HPDE6-E6E7 (cell line): ENCODE measurements around the gene KCND3.

ENCODE experiments used
- DNase-seq: peaks from one replicate; pipeline ENCODE4 v3.0.0; 2011; ENCODE audit warnings: missing footprints; ENCODE audit errors: extremely low spot score

The KCND3 gene

DNA sequence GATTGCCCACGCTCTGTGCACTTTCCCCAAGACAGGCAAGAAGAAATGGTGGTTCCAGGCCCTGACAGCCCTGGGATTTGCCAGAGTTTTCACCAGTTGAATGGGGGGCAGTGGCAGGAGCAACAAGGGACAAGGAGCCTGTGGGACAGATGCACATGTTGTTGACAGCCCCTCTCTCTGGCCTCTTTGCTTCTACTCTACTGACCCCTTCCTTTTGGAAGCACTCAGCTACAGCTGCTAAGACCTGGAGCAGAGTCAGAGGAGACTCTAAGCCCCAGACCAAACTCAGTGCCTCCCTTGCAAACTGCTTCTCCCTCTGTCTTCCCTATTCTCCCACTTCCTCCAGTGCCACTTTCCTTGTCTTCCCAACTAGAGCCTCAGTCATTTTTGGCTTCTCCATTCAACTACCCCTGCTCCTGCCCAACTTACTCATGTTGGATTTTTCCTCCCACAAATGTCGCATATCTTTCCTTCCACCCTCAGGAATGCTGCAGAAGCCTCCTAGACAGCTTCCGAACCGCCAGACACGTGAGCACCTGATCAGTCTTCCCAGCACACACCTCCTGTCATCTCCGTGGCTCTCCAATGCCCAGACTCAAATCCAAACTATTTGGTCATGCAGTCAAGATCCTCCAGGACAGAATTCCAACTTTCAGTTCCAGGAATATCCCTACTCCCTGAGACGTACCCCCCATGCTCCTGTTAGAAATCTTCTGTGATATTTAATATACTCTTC lies 259.4 kb downstream of the KCND3 start:
- DNase-seq: no peak

DNA sequence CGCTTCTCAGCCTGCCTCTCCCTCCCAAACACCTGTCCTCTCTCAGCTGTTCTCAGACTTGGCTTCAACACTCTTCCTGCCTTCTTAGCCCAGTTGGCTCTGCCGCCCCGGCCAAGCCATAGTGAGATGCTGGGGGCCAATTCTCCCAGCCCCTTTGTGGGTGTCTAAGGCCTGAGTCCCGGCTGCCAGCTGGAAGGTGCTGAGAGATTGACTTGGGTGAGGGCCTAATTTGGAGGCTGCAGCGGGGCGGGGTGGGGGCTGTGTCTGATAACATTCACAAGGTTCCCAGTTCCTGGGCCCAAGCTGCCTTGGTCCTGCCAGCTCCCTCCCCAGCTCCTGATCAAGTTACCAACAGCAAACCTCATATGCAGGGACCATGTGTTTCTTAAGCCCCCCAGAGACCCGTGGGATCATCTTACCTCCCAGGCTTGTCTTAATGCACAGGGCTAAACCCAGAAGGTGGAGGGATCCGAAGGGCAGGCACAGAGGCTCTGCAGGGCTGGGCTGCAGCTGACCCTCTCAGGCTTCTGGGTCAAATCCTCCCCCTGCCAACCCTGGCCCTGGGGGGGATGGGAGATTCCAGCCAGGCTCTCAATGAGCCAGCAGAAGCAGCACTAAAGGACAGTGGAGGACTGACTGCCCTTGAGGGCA lies 260.1 kb downstream of the KCND3 start:
- DNase-seq: no peak

DNA sequence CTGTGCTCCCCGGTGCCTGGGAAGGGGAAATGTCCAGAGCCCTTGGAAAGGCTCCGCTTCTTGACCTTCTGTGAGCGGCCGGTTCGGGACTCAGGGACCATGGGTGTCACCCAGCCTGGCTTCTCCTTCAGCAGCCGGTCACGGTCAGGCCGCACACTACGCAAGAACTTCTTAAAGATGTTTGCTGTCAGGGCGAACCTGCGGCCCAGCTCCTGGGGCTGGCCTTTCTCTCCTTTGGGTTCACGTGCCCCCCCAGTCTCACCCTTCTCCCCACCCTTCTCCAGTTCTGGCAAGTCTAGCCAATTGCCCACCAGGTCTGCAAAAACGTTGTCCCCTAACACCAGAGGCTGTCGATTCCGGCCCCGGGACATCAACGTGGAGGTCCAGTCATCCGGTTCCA lies 262.4 kb downstream of the KCND3 start:
- DNase-seq: no peak

DNA sequence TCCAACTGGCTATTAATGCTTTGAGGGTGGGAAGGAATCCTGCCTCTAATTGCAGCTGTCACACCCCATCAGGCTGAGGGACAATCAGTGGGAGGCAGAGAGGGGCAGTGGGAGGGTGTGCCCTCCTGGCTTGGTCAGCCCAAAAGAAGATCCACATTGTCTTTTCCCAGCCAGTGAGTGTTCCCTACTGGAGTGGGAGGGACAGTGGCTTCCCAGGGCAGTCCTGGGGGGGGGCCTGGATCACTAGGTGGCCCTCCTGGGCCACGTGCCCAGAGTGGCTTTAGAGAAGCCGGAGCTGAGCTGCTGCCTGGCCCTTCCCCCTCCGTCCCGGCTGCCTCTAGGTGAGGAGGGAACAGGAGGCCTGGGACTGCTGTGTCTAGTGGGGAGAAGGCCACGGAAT lies 264.3 kb downstream of the KCND3 start:
- no peak for DNase-seq

DNA sequence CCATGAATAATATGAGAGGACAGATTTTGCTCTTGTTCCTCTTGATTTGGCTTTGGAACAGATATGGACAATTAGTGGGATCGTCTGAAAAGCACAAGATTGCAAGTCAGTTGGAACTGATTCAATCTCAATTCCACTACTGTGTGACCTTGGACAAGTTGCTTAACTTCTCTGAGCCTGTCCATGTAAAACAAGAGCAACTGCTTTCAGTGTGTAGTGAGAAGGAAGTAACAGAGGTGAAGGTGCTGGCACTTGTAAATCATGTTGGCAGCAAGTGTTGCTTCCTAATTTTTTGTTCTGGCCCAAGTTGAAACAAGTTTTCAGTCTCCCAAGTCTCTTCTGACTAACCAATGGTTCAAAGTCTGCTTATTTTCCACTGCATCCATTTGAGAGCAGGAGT lies 265.6 kb downstream of the KCND3 start:
- no peak for DNase-seq

DNA sequence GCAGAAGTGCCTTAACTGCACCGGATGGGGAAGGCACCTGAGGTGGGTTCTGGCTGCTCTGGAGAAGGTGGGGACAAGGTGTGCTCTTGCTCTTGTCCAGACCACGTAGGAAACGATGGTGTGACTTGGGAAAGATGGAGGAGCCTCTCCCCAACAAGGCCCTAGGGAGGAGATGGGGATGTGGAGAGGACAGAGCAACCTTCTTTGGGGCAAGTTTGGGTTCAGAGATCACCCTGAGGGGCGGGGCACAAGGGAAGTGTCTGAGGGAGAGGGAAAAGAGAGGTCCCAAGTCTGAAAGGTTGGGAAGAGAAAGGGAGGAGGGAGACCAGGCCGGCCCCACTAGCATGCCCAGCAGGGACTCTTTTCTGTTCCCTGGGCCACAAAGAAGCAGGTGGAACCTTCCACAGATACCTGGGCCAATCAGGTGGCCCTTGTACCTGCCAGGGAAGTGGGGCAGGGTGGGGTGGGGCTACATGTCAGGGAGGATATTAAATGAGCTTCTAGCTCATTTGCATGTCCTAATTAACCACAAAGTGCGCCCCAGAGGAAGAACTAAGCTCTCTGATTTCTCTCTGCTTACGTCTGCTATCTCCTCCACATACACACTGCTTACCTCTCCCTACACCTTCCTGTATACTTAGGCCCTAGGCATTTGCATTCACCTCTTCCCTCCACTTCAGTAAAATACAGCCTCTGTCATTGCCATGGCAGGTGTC lies 266.2 kb downstream of the KCND3 start:
- no peak for DNase-seq

DNA sequence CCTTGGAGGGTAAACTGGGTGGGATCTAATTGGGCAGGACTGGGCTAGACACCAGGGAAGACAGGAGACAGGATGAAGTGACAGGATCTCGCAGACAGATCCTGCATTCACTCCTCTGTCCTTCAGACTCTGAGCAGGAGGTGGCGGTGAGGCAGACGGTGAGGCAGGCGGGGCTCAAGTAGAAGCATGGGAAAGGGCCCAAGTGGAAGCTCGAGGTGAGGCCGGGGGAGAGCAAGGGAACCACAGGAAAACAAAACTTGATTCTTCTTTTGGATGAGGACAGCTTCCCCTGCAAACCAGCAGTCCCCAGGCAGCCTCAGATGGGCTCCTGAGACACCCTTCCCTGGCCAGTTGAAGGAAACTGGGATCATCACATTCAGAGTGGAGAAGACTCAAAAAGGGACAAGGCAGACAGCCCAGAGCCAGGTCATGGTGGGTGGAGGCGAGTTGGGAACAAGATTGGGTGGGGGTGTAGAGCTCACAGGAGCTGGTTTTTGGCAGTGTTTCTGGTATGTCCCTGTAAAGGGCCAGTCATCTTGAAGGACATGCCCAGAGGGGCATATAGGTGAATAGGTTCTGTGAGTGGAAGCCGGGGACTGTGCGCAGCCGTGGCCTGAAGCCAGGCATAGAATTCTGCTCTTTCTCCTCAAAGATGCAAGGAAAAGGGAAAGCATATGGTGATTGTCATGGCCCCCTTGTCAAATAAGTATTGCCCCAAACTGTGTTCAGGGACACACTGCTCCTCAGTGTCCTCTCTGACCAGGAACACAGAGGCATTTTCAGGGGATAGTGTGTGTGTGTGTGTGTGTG lies 268.3 kb downstream of the KCND3 start:
- DNase-seq: no peak
